Measurements from ENCODE around the gene DNAH5.

GRCh38 chr5:13976223-13976622 lies 31.7 kb upstream of the DNAH5 start:
- TF ChIP-seq CTCF (IDR thresholded peaks at IDR 0.05; ENCODE audit: low read length) = no peak
- no peak for TF ChIP-seq EZH2 (IDR thresholded peaks at IDR 0.05; ENCODE audit: borderline replicate concordance, low read length)
